Right lobe of liver (tissue), 4 donors: ENCODE results near the gene ACE2.

Experiments used
- POLR2A ChIP-seq: fragments of 450-650 bp; IDR thresholded peaks from one replicate; pipeline ENCODE4 v1.6.1; 2017; ENCODE audit warnings: antibody characterized with exemption, mild to moderate bottlenecking
- TF ChIP-seq, protein P1 (sequence below), 4 donors: fragments of 200-600 bp in 3 of 4; fragments of 450-650 bp in 1 of 4; IDR thresholded peaks; one replicate each; pipeline versions ENCODE4 v1.5.1 to v1.8.0; 2016 to 2022; ENCODE audit warnings: antibody characterized with exemption in 4 of 4, mild to moderate bottlenecking in 2 of 4
- donor health status: DM: no; HTN: no; CAD: no.
- donor health status: DM: no; HTN: no; CAD: no.
- donor health status: DM: no; HTN: yes; CAD: no.

GRCh38 chrX:15547356-15547755 lies 53.4 kb downstream of the ACE2 start:
- TF ChIP-seq, protein P1, sequence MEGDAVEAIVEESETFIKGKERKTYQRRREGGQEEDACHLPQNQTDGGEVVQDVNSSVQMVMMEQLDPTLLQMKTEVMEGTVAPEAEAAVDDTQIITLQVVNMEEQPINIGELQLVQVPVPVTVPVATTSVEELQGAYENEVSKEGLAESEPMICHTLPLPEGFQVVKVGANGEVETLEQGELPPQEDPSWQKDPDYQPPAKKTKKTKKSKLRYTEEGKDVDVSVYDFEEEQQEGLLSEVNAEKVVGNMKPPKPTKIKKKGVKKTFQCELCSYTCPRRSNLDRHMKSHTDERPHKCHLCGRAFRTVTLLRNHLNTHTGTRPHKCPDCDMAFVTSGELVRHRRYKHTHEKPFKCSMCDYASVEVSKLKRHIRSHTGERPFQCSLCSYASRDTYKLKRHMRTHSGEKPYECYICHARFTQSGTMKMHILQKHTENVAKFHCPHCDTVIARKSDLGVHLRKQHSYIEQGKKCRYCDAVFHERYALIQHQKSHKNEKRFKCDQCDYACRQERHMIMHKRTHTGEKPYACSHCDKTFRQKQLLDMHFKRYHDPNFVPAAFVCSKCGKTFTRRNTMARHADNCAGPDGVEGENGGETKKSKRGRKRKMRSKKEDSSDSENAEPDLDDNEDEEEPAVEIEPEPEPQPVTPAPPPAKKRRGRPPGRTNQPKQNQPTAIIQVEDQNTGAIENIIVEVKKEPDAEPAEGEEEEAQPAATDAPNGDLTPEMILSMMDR (IDR thresholded peaks at IDR 0.05): no peak
- no peak for TF ChIP-seq POLR2A
